Motor neuron (in vitro differentiated cells): ENCODE data around the gene PRMT7. TPM values are rescaled to one million over a fixed set of nuclear protein-coding genes. Genes with fewer than 3 reads are reported as not detected.

Source experiments
- ATAC-seq, 8 experiments: fragments of 200-7000 bp; cut with Tn5 transposase; replicated peaks in 6 of 8; 2 replicates each; pipeline ENCODE4 v1.8.0; 2021; ENCODE audit warnings: mild to moderate bottlenecking in 8 of 8, moderate library complexity in 8 of 8
- H3K27ac ChIP-seq, 2 donors: fragments of 250-450 bp; sonication (Bioruptor Pico); 2 replicates each; pipeline ENCODE4 v1.9.0; 2021; ENCODE audit warnings: antibody characterized with exemption in 2 of 2, mild to moderate bottlenecking in 2 of 2, moderate library complexity in 1 of 2
- H3K4me1 ChIP-seq, 2 donors: fragments of 250-450 bp; sonication (Bioruptor Pico); replicated peaks in 1 of 2; 2 replicates each; pipeline ENCODE4 v1.6.1; 2021; ENCODE audit warnings: antibody characterized with exemption in 2 of 2, mild to moderate bottlenecking in 2 of 2, moderate library complexity in 1 of 2
- H3K4me3 ChIP-seq, 5 donors: fragments of 250-450 bp; sonication (Bioruptor Pico); 2 replicates each; pipeline ENCODE4 v1.9.0; 2021; ENCODE audit warnings: antibody characterized with exemption in 5 of 5, mild to moderate bottlenecking in 5 of 5, moderate library complexity in 4 of 5
- WGBS, 10 experiments: fragments of 450-650 bp; shearing (Covaris generic); methylation state at CpG; one replicate each; pipeline ENCODE4 v1.0.0; 2022; 5-methylcytosine and 5-hydroxymethylcytosine counted together
- in situ Hi-C, 9 experiments: fragments of 400-800 bp; cut with MboI; loops; one replicate each; pipeline ENCODE4 v1.15.0; 2021; ENCODE audit warnings: low sequenced_read_pairs in 9 of 9, low pct_unique_long_range_greater_than_20kb in 2 of 9; ENCODE audit not compliant: unreplicated experiment in 9 of 9
- total RNA-seq, 8 experiments: library from RNA; unstranded; fragments of 300-600 nt; gene quantifications; 2 replicates each; pipeline versions ENCODE4 v1.2.3 to v1.2.4, GENCODE V29; 2022

PRMT7 gene
- total RNA-seq, 8 experiments from 2014 or later = 28.3 to 76.4 (median 37.3) TPM

DNA sequence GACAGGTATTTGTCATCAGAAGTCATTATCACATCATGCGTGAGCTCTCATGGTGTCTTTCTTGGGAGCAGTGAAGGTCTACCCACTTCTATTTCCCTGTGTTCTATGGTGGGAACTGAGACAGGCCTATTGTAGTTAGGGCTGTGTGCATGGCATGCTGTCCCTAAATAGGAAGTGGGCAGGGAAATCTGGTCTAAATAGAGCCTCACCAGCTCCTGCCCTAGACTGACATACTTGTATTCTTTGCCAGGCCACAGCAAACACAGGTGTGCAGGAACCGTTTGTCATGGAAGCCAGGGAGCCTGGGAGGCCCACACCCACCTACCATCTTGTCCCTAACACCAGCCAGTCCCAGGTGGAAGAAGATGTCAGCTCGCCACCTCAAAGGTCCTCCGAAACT is 36.4 kb upstream of the PRMT7 start:
- no peak for ATAC-seq
- H3K4me3 ChIP-seq = no peak overlapping the region
- H3K27ac ChIP-seq = no peak overlapping the region
- in situ Hi-C loops = no loop called here
- no peaks in the 10 kb centered on the region for H3K4me1 ChIP-seq
- 40 to 100% (median 100%) methylated on average over 1 to 4 of the region's 4 CpGs; no CpG with 5 or more reads in 1 of the 10 experiments for WGBS, 10 experiments

DNA sequence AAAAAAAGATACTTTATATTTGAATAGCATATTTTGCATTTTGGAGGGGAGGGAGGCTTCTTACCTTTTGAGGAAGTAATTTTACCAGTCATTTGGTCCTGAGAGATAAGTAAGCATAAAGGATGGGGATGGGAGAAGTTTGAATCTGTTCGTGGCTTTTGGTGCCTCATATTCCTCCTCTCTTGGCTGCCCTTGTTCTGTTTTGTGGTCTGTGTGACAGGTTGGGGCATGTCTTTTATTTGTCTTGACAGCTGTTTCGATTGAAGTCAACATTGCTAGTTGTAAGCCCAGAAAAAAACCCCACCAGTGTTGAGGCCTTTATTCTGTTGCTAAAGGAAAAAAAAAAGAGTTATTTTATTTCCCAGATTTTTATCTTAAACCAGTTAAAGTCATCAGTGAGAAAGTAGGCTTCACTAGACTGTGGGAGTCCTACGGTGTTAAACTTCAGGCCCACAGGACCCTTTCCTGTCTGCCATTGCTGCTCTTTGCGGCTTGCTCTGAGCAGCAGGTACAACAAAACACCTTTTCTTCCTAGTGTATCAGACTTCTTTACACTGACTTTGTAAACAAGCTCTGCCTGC is 35.1 kb upstream of the PRMT7 start:
- Histone ChIP-seq H3K4me1 (no peaks in the 10 kb centered on the region), H3K4me3 (no peak overlapping the region), H3K27ac (peak overlapping the region in 1 of 2 donors; percentile 9)
- in situ Hi-C loops = no loop called here
- 35 to 90% (median 77%) methylated on average over 2 to 4 of the region's 4 CpGs; no CpG with 5 or more reads in 1 of the 10 experiments for WGBS, 10 experiments
- peak in 1 of 8 experiments; percentile 52 for ATAC-seq

DNA sequence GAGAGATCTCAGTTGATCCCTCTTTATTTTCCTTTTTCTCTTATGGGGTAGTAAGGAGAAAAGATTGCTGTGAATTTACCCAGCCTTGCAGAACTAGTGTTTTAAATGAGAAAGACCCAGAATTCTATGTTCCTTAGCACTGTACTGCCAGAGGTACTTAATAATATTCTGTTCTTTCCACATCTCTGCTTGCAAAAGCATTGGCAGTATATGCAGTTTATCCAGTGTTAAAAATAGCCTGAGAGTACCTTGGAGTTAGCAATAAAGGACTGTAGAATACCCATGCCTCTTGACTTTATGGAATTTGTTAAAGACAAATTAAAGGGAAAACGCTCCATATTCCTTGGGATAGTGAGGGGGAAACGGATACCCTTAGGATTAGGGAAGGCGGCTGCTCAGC is 34.6 kb upstream of the PRMT7 start:
- ATAC-seq = peak in 1 of 8 experiments; percentile 11
- H3K4me3 ChIP-seq = no peak overlapping the region
- in situ Hi-C loops = no loop called here
- H3K4me1 ChIP-seq = no peaks in the 10 kb centered on the region
- 56 to 100% (median 88%) methylated on average over 1 to 3 of the region's 3 CpGs; no CpG with 5 or more reads in 2 of the 10 experiments for WGBS, 10 experiments
- H3K27ac ChIP-seq = no peak overlapping the region

DNA sequence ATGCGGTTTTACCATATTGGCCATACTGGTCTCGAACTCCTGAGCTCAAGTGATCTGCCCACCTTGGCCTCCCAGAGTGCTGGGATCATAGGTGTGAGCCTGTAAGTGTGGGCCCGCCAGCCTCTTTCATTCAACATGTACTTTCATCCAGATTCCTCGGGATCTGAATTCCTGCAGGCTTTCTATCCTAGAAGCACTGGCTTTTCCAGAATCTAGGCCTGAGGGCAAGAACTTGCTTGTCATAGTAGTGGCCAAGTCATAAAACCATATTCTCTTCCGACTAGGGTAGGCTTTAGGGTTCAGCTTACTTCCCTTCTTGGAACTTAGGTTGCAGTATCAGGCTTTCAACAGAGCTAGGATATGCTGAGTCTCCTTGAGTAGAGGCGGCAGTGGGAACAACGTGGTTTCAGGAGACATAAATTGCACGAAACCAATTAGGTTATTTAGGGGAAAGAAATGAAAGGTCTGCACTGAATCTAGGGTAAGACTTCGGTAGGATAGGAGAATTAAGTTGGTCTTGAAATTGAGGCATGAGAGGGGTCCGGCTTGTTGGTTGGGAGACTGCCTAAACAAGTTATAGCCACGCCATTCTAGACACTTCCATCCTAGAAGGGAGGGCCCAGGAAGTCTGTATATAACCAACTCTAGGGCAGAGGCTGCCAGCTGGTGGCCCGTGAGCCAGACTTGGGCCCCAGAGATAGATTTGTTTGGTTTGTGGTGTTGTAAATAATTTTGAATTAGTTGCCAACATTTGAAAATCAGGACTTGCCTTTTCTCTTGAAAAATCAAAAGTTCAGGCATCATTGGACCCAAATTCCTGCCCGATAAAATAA is 30.9 kb upstream of the PRMT7 start:
- no peak for ATAC-seq
- WGBS, 10 experiments = 81 to 100% (median 94%) methylated on average over 1 to 12 of the region's 13 CpGs

DNA sequence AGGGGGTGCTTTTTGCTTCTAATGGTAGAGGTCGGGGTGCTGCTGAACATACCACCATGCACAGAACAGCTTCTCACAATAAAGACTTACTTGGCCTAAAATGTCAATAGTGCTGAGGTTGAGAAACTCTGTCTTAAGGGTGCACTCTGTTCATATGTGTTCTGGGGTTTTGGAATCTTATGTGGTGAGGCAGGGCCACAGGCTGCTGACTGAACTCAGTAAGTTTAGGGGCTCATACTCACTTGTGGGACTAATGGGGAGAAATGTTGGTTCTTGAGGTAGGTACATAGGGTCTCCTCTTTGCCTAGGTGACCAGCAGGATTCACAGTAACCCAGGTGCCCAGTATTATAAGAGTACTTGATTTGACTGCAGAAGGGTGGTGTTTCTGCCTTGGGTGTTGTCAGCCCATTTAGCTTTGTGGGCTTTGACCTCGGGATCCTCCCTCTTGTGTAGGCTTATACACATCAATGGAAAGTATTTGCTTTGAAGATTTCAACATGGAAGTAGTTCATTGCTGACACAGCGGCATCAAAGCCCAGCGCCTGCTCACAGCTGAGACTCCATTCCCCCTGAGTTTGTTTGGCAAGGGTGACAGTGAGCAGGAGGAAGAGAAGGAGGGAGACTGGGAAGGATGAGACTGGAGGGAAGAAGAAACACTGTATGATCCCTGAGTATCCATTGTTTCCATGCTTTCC is 29.3 kb upstream of the PRMT7 start:
- H3K4me1 ChIP-seq = no peaks in the 10 kb centered on the region
- 14 to 100% (median 86%) methylated on average over 1 to 3 of the region's 4 CpGs; no CpG with 5 or more reads in 5 of the 10 experiments for WGBS, 10 experiments
- peak in 1 of 8 experiments; percentile 56 for ATAC-seq
- no peak overlapping the region for H3K27ac ChIP-seq
- in situ Hi-C loops = no loop called here
- no peak overlapping the region for H3K4me3 ChIP-seq

More for the DNA sequence above, 30.9 kb upstream of the PRMT7 start:
- H3K27ac ChIP-seq = no peak overlapping the region
- no peaks in the 10 kb centered on the region for H3K4me1 ChIP-seq
- no peak overlapping the region for H3K4me3 ChIP-seq
- in situ Hi-C loops = no loop called here

DNA sequence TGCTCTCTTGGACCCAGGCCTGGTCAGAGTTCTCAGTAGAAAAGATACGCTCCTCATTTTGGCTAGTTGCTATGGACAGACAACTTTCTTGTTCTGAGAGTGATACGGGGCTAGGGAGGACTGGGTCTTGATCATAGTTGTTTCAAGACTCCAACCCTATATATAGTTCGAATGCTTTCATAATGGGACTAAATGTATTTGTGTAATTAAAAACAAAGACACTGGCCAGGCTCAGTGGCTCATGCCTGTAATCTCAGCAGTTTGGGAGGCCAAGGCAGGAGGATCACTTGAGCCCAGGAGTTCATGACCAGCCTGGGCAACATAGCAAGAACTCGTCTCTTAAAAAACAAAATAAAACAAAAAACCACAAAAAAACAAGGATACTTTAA is 28.8 kb upstream of the PRMT7 start:
- Histone ChIP-seq H3K27ac (no peak overlapping the region), H3K4me1 (no peaks in the 10 kb centered on the region), H3K4me3 (no peak overlapping the region)
- in situ Hi-C loops = no loop called here
- WGBS, 10 experiments = 70 to 100% (median 95%) methylated on average over 2 to 4 of the region's 4 CpGs; no CpG with 5 or more reads in 1 of the 10 experiments
- no peak for ATAC-seq

DNA sequence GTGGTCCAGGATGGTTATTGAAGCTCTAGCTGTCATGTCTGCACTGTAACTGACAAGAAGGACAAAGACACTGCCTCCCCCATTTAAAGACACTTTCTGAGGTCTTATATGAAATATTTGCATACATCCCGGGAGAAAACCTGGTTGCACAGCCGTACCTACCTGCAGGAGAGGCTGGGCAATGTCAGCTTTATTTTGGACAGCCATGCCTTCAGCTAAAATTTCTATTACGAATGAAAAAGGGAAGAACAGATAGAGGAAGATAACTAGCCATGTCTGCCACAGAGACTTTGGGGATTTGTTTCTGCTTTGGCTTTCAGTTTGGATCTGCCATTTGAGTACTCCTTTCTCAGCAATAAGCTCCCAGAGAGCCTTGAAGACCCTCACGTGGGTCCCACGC is 27.5 kb upstream of the PRMT7 start:
- in situ Hi-C loops = no loop called here
- H3K27ac ChIP-seq = no peak overlapping the region
- no peak for ATAC-seq
- H3K4me1 ChIP-seq = no peaks in the 10 kb centered on the region
- H3K4me3 ChIP-seq = no peak overlapping the region
- WGBS, 10 experiments = 50 to 100% (median 80%) methylated on average over 1 to 5 of the region's 5 CpGs; no CpG with 5 or more reads in 3 of the 10 experiments

DNA sequence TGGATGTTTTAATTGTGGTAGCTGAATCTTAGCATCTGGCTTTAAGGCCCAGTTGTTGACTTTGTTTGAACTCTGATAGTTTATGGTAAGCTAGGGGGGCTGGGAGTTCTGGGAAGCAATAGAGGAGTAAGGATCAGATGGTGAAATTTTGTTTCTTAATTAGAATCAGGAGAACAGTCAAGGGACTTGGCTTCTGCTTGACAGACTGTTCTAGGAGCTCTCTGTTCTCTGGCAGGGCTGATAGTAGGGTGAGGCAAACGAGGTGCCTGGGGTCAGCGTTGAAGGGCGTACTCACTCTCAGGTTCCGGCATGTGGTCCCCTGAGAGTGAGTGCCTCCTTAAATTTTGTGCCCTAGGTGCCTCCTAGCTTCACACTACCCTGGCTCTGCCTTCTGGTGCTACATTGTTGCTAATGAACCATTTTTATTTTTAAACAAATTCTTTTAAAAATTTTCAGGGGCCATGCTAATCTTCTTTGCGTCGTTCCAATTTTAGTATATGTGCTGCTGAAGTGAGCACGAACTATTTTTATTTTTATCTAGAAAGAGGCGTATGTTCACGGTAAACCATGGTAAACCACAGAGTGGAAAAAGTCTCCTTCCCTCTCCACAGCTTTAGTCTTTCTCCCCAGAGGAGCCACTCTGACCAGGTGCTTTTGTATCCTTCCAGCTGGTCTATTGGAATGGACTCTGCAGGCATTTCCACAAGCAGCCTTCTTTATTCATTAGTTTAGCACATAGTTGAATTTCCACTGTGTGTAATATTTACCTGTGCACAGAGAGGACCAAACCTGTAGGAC is 26.8 kb upstream of the PRMT7 start:
- Histone ChIP-seq H3K4me3 (no peak overlapping the region), H3K4me1 (no peaks in the 10 kb centered on the region), H3K27ac (no peak overlapping the region)
- in situ Hi-C loops = no loop called here
- ATAC-seq = peak in 3 of 8 experiments; percentile 7 to 43 (median 30)
- 20 to 95% (median 88%) methylated on average over 2 to 9 of the region's 9 CpGs for WGBS, 10 experiments

DNA sequence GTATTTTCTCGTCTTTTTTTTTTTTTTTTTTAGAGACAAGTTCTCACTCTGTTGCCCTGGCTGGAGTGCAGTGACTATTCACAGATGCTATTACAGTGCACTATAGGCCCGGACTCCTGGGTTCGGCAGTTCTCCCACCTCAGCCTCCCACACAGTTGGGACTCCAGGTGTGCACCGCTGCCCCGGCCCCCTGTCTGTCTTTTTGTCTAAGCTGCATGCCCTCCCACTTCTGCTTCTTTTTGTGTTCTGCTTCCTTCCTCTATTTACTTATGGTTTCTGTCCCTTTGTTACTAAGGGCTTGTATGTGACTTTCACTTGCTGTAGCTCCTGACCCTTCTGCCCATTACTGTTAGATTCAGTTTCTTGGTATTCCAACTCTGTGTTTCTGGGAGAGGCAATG is 26.0 kb upstream of the PRMT7 start:
- no peak for ATAC-seq
- H3K4me1 ChIP-seq = no peaks in the 10 kb centered on the region
- in situ Hi-C loops = no loop called here
- WGBS, 10 experiments = 57 to 100% (median 83%) methylated on average over 1 to 5 of the region's 5 CpGs
- H3K27ac ChIP-seq = no peak overlapping the region
- H3K4me3 ChIP-seq = no peak overlapping the region

DNA sequence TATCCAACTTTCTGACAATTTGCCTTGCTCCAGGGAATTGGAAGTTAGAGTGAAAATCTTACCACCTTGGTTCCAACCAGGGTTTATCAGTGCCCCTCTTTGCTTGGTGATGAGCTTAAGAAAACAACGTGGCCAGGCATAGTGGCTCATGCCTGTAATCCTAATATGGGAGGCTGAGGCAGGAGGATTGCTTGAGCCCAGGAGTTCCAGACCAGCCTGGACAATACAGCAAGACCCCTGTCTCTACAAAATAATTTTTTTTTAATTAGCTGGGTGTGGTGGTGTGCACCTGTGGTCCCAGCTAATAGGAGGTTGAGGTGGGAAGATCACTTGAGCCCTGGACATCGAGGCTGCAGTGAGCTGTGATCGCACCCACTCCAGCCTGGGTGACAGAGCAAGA is 25.1 kb upstream of the PRMT7 start:
- ATAC-seq = no peak
- Histone ChIP-seq H3K4me1 (no peaks in the 10 kb centered on the region), H3K27ac (no peak overlapping the region), H3K4me3 (no peak overlapping the region)
- 80 to 100% (median 100%) methylated on average over 1 to 3 of the region's 3 CpGs; no CpG with 5 or more reads in 2 of the 10 experiments for WGBS, 10 experiments
- in situ Hi-C loops = no loop called here

DNA sequence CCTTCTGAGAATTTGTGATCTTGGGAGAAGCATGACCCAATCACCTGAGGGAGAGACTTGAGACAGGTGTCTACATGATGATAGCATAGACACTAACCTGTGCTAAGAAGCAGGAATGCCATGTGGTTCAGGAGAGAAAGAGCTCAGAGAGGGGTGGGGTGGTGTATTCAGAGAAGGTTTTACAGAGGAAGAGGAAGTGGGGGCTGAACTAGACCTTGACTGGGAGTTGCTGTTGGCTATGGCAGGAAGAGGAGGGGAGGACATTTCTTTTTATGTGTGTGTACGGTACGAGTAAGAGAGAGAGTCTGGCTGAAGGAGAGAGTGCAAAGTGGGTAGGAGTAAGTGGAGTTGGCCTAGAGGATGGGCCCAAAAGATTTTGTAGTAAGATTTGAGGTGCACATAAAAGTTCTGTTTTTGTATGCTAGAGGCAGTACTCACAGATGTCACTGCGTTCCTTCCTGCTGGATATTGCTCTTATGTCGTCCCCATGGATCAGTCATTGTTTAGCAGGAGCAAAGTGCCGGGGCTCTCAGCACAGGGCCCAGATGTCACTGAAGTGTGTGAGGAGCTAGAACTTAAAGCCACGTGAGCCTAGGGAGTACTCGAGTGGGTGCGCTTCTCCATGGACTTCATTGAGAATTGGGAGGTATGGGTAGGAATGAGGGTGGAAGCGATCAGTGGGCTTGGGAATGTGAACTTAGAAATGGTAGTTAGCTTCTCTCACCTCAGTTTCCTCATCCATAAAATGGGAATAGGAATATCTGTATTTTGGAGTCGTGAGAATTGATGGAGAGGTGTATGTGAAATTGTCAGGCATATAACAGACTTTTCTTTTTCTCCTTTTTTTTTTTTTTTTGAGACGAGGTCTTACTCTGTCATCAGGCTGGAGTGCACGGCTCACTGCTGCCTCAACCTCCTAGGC is 24.4 kb upstream of the PRMT7 start:
- 80 to 100% (median 93%) methylated on average over 1 to 8 of the region's 12 CpGs; no CpG with 5 or more reads in 2 of the 10 experiments for WGBS, 10 experiments
- in situ Hi-C loops = no loop called here
- no peak overlapping the region for H3K4me3 ChIP-seq
- no peak for ATAC-seq
- H3K4me1 ChIP-seq = no peaks in the 10 kb centered on the region
- no peak overlapping the region for H3K27ac ChIP-seq
